HepG2 (cell line): ENCODE results near the gene PSMA3. TPM values are rescaled to one million over a fixed set of nuclear protein-coding genes. Genes with fewer than 3 reads are reported as not detected.
A peak's percentile ranks its signal among the peaks of the same experiment; 100 is the strongest.

Source experiments
- ATF7-NPFF ChIP-seq: sonication (generic); formaldehyde crosslinking; IDR thresholded peaks from 2 replicates; pipeline ENCODE4 v1.8.1; 2023; ENCODE audit warnings: mild to moderate bottlenecking, low read depth, missing genetic modification reagents, moderate library complexity
- BCL6 ChIP-seq: IDR thresholded peaks from 2 replicates; pipeline ENCODE4 v1.6.1; 2016; ENCODE audit warnings: missing genetic modification reagents, missing compliant biosample characterization
- CREB1 ChIP-seq, 2 experiments: fragments of 450-650 bp in 1 of 2; IDR thresholded peaks; 2 replicates each; pipeline ENCODE4 v1.6.1; 2016 to 2017; ENCODE audit warnings: control low read depth in 1 of 2, mild to moderate bottlenecking in 1 of 2, missing compliant biosample characterization in 1 of 2, missing genetic modification characterization in 1 of 2
- FOXA3 ChIP-seq: IDR thresholded peaks from 2 replicates; pipeline ENCODE4 v1.6.1; 2016; ENCODE audit warnings: missing genetic modification reagents, missing compliant biosample characterization
- KDM5A ChIP-seq: fragments of 200-600 bp; sonication (generic); IDR thresholded peaks from 2 replicates; pipeline ENCODE4 v1.7.0; 2018; ENCODE audit warnings: antibody characterized with exemption, mild to moderate bottlenecking, low read length, borderline replicate concordance
- MEIS1 ChIP-seq: sonication (generic); formaldehyde crosslinking; IDR thresholded peaks from 2 replicates; pipeline ENCODE4 v1.9.0; 2021; ENCODE audit warnings: mild to moderate bottlenecking, missing genetic modification reagents, moderate library complexity, borderline replicate concordance
- MIXL1 ChIP-seq: IDR thresholded peaks from 2 replicates; pipeline ENCODE4 v1.6.1; 2016
- NONO ChIP-seq, 2 experiments: fragments of 450-650 bp in 1 of 2; sonication (generic) in 1 of 2; formaldehyde crosslinking in 1 of 2; IDR thresholded peaks in 1 of 2; conservative IDR thresholded peaks in 1 of 2; 2 replicates each; pipeline versions ENCODE4 v1.6.1 to v1.8.0; 2017 to 2022; ENCODE audit warnings: mild to moderate bottlenecking in 1 of 2, missing genetic modification reagents in 1 of 2, moderate library complexity in 1 of 2
- NR2F6 ChIP-seq, 2 experiments: IDR thresholded peaks; 2 replicates each; pipeline ENCODE4 v1.6.1; 2016; ENCODE audit warnings: antibody characterized with exemption in 1 of 2, mild to moderate bottlenecking in 1 of 2
- SOX5 ChIP-seq: IDR thresholded peaks from 2 replicates; pipeline ENCODE4 v1.6.1; 2016; ENCODE audit warnings: borderline replicate concordance
- TFDP1 ChIP-seq: IDR thresholded peaks from 2 replicates; pipeline ENCODE4 v1.6.1; 2016; ENCODE audit warnings: missing compliant biosample characterization, missing genetic modification reagents, borderline replicate concordance
- THAP7 ChIP-seq: sonication (generic); formaldehyde crosslinking; IDR thresholded peaks from 2 replicates; pipeline ENCODE4 v1.8.1; 2023; ENCODE audit warnings: mild to moderate bottlenecking, missing genetic modification reagents
- ZBTB7B ChIP-seq: sonication (generic); formaldehyde crosslinking; IDR thresholded peaks from 2 replicates; pipeline ENCODE4 v1.4.0; 2020; ENCODE audit warnings: missing genetic modification reagents
- ZHX1 ChIP-seq: sonication (generic); formaldehyde crosslinking; IDR thresholded peaks from 2 replicates; pipeline ENCODE4 v1.8.1; 2022; ENCODE audit warnings: low read depth, mild to moderate bottlenecking, missing genetic modification reagents
- ZNF225 ChIP-seq: sonication (generic); formaldehyde crosslinking; IDR thresholded peaks from 2 replicates; pipeline ENCODE4 v1.4.0; 2020; ENCODE audit warnings: mild to moderate bottlenecking, missing genetic modification reagents
- ZNF569 ChIP-seq: sonication (generic); formaldehyde crosslinking; IDR thresholded peaks from 2 replicates; pipeline ENCODE4 v1.5.0; 2020; ENCODE audit warnings: mild to moderate bottlenecking, missing genetic modification reagents, moderate library complexity, borderline replicate concordance
- ZNF782 ChIP-seq: sonication (generic); formaldehyde crosslinking; IDR thresholded peaks from 2 replicates; pipeline ENCODE4 v1.4.0; 2020; ENCODE audit warnings: missing genetic modification reagents, mild to moderate bottlenecking, borderline replicate concordance
- ZSCAN12 ChIP-seq: sonication (generic); formaldehyde crosslinking; IDR thresholded peaks from 2 replicates; pipeline ENCODE4 v1.9.0; 2021; ENCODE audit warnings: mild to moderate bottlenecking, missing genetic modification reagents
- polyA plus RNA-seq, 8 experiments: library from polyadenylated mRNA; depleted of rRNA in 3 of 8; stranded (reverse) in 7 of 8; unstranded in 1 of 8; fragments of >200 nt; fragmentation: Illumina TruSeq in 4 of 8; extraction: Trizol in 4 of 8; gene quantifications; 2 replicates each; pipeline versions ENCODE4 v1.2.1 to v1.2.3, GENCODE V29; 2011 to 2016; ENCODE audit warnings: low read depth in 4 of 8, missing spikeins in 1 of 8, mixed read lengths in 1 of 8; ENCODE audit not compliant: insufficient read depth in 1 of 8
- total RNA-seq, 5 experiments: library from RNA; depleted of rRNA; stranded (reverse); fragments of >200 nt; fragmentation: Illumina TruSeq; extraction: Trizol; gene quantifications; 2 replicates each; pipeline ENCODE4 v1.2.3, GENCODE V29; 2016; ENCODE audit warnings: low read depth in 1 of 5
- TF ChIP-seq, protein P1 (sequence below): IDR thresholded peaks from 2 replicates; pipeline ENCODE4 v1.4.0; 2020; ENCODE audit warnings: mild to moderate bottlenecking, missing genetic modification reagents

Gene PSMA3
- total and polyA plus RNA-seq, 2 of the 13 experiments (the other 11 are each of a cell fraction or from before 2014, with no cell fraction given): 232 to 275 TPM

DNA sequence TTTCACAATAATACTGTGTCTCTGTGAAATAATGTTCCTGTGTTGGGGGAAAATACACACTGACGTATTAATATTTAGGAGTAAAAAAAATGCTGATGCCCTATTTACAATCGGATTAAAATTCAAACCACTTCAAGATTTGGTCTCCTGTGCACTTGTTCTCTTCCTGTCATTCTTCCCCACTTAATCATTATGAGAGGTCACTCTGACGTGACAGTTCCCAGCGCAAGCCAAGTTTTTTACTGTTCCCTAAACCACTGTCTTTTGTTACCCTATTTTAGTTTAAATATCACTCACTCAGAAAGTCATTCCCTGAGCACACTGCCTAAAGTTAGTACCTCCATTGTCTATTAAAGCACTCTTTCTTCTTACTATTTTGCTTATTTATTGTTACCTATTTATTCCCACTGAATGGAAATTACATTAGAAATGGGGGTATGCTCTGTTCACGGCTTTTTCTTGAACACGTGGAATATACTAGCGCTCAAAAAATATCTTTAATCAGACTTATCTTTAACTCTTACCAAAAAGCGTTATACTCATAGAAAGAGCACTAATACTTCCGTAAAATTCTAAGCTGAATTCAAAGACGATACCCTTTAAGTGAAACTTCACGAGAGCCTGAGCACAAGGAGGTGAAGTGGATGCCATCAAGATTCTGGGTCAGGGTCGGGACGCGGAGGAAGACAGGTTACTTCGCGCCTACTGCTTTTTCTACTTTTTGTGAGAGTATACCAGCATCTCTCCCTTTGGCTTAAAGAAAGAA lies 670 bp upstream of the PSMA3 start (continued):
- TF ChIP-seq ZNF569 (CRISPR knock-in tag): no peak
- TF ChIP-seq ATF7-NPFF (CRISPR knock-in tag): no peak
- no peak for TF ChIP-seq KDM5A
- TF ChIP-seq ZHX1 (CRISPR knock-in tag): no peak
- TF ChIP-seq NR2F6 (IDR thresholded peaks at IDR 0.05): 0 out of 2 replicates have a peak, but pooled peaks have one; percentile 9
- TF ChIP-seq NR2F6 (CRISPR knock-in tag; IDR thresholded peaks at IDR 0.05): no peak
- no peak for TF ChIP-seq ZNF225
- peak; percentile 40; the same call in 1 of the 2 replicates for TF ChIP-seq ZSCAN12 (CRISPR knock-in tag)
- TF ChIP-seq BCL6 (CRISPR knock-in tag): no peak
- TF ChIP-seq, protein P1, sequence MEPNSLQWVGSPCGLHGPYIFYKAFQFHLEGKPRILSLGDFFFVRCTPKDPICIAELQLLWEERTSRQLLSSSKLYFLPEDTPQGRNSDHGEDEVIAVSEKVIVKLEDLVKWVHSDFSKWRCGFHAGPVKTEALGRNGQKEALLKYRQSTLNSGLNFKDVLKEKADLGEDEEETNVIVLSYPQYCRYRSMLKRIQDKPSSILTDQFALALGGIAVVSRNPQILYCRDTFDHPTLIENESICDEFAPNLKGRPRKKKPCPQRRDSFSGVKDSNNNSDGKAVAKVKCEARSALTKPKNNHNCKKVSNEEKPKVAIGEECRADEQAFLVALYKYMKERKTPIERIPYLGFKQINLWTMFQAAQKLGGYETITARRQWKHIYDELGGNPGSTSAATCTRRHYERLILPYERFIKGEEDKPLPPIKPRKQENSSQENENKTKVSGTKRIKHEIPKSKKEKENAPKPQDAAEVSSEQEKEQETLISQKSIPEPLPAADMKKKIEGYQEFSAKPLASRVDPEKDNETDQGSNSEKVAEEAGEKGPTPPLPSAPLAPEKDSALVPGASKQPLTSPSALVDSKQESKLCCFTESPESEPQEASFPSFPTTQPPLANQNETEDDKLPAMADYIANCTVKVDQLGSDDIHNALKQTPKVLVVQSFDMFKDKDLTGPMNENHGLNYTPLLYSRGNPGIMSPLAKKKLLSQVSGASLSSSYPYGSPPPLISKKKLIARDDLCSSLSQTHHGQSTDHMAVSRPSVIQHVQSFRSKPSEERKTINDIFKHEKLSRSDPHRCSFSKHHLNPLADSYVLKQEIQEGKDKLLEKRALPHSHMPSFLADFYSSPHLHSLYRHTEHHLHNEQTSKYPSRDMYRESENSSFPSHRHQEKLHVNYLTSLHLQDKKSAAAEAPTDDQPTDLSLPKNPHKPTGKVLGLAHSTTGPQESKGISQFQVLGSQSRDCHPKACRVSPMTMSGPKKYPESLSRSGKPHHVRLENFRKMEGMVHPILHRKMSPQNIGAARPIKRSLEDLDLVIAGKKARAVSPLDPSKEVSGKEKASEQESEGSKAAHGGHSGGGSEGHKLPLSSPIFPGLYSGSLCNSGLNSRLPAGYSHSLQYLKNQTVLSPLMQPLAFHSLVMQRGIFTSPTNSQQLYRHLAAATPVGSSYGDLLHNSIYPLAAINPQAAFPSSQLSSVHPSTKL (CRISPR knock-in tag): peak; percentile 60; the same call in 1 of the 2 replicates
- TF ChIP-seq THAP7: no peak
- TF ChIP-seq TFDP1 (CRISPR knock-in tag): 0 out of 2 replicates have a peak, but pooled peaks have one; percentile 7
- TF ChIP-seq ZBTB7B (CRISPR knock-in tag): no peak
- peak; percentile 51; the same call in 1 of the 2 replicates for TF ChIP-seq MIXL1 (CRISPR knock-in tag)
- no peak for TF ChIP-seq MEIS1 (CRISPR knock-in tag)
- peak; percentile 60 for TF ChIP-seq CREB1 (IDR thresholded peaks at IDR 0.05)
- no peak; the same call in none of the 2 replicates for TF ChIP-seq CREB1 (CRISPR knock-in tag; IDR thresholded peaks at IDR 0.05)
- no peak for TF ChIP-seq NONO (IDR thresholded peaks at IDR 0.05)
- no peak for TF ChIP-seq NONO (CRISPR knock-in tag; conservative IDR thresholded peaks at IDR 0.05)
- no peak for TF ChIP-seq ZNF782 (CRISPR knock-in tag)
- peak; percentile 24; the same call in 1 of the 2 replicates for TF ChIP-seq SOX5 (CRISPR knock-in tag)
- peak; percentile 32; the same call in 1 of the 2 replicates for TF ChIP-seq FOXA3 (CRISPR knock-in tag)
